Coronary artery (tissue), 2 donors: ENCODE data around the gene MMP23B.

Experiments used
- DNase-seq: peaks from one replicate; pipeline ENCODE4 v3.0.0-alpha.2; 2017; ENCODE audit warnings: low spot score
- H3K27ac ChIP-seq, 2 donors: fragments of 200-600 bp; sonication (generic); one replicate each; pipeline ENCODE4 v1.5.1; 2016 to 2019
- H3K4me3 ChIP-seq: fragments of 200-600 bp; sonication (generic); 2 replicates; pipeline ENCODE4 v1.5.1; 2016; ENCODE audit warnings: mild to moderate bottlenecking, moderate library complexity
- TF ChIP-seq, protein P1 (sequence below): fragments of 200-600 bp; sonication (generic); IDR thresholded peaks from one replicate; pipeline ENCODE4 v1.5.1; 2019; ENCODE audit warnings: antibody characterized with exemption

The MMP23B gene

DNA sequence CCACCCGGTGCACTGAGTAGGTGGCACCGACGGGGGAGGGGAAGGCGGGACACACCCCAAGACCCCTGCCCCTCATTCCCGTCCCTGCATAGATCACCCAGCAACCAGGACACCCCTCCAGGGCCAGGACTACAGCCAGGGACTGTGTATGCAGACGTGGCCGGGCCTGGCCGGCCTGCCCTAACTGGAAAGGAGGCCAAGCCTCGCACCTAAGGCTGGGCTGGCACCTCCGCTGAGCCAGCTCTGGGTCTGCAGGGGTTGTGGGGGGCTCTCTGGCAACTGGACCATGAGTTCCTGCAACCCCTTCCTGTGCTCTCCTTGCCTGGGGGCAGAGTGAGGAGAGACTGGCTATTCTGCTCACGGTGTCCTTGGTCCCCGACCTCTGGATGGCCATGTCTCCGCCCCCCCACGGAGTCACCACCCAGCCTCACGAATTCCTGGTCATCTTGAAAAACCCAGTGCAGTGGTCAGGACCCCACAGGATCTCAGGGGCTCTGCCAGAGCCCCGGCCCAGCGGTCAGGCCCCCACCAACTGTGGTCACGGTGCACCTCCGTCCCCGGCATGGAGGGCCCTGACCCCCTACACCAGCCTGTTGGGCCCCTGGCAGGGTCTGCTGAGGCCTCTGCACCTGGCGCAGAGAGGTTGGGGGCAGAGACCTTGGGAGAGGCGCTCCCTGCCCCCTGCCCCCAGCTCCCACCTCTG, 31.0 kb upstream of the MMP23B start:
- DNase-seq: no peak
- Histone ChIP-seq H3K27ac (no peak overlapping the region), H3K4me3 (peak overlapping the region; percentile 74)
- TF ChIP-seq, protein P1, sequence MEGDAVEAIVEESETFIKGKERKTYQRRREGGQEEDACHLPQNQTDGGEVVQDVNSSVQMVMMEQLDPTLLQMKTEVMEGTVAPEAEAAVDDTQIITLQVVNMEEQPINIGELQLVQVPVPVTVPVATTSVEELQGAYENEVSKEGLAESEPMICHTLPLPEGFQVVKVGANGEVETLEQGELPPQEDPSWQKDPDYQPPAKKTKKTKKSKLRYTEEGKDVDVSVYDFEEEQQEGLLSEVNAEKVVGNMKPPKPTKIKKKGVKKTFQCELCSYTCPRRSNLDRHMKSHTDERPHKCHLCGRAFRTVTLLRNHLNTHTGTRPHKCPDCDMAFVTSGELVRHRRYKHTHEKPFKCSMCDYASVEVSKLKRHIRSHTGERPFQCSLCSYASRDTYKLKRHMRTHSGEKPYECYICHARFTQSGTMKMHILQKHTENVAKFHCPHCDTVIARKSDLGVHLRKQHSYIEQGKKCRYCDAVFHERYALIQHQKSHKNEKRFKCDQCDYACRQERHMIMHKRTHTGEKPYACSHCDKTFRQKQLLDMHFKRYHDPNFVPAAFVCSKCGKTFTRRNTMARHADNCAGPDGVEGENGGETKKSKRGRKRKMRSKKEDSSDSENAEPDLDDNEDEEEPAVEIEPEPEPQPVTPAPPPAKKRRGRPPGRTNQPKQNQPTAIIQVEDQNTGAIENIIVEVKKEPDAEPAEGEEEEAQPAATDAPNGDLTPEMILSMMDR: no peak

GRCh38 chr1:1601564-1602303, 30.2 kb upstream of the MMP23B start:
- H3K4me3 ChIP-seq: no peak overlapping the region
- TF ChIP-seq, protein P1: no peak
- H3K27ac ChIP-seq: no peak overlapping the region
- no peak for DNase-seq

GRCh38 chr1:1602304-1602967, 29.5 kb upstream of the MMP23B start:
- TF ChIP-seq, protein P1: no peak
- H3K27ac ChIP-seq: no peak overlapping the region
- H3K4me3 ChIP-seq: no peak overlapping the region
- no peak for DNase-seq

DNA sequence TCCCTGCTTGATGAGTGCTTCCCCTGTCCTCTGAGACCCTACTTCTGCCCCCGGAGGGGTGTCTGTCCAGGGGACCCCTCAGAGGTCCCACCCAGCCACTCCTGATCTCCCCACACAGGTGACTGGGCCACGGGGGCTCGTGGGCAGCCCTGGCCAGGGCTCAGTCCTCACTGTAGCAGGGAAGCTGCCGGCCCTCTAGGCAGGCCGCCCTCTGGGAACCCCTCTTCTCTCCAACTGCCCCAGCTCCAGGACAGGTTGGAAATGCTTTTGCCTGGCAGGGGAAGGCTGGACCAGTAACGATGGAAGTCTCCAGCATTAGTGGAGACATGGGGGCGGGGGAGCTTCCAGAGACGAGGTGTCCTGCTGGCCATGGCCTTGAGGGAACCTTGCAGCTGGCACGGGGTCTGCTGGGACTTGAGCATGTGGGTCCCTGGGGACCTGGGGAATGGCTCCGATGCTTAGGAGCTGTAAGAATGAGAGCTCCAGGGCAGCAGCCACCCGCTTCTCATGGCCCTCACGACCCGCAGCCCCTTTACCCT, 28.9 kb upstream of the MMP23B start:
- DNase-seq: no peak
- TF ChIP-seq, protein P1: no peak
- H3K4me3 ChIP-seq: no peak overlapping the region
- no peak overlapping the region for H3K27ac ChIP-seq

- TF ChIP-seq, protein P1: no peak
- no peak for DNase-seq
- Histone ChIP-seq H3K27ac (no peak overlapping the region), H3K4me3 (no peak overlapping the region)
Observed at GRCh38 chr1:1603671-1604373, 28.2 kb upstream of the MMP23B start.

DNA sequence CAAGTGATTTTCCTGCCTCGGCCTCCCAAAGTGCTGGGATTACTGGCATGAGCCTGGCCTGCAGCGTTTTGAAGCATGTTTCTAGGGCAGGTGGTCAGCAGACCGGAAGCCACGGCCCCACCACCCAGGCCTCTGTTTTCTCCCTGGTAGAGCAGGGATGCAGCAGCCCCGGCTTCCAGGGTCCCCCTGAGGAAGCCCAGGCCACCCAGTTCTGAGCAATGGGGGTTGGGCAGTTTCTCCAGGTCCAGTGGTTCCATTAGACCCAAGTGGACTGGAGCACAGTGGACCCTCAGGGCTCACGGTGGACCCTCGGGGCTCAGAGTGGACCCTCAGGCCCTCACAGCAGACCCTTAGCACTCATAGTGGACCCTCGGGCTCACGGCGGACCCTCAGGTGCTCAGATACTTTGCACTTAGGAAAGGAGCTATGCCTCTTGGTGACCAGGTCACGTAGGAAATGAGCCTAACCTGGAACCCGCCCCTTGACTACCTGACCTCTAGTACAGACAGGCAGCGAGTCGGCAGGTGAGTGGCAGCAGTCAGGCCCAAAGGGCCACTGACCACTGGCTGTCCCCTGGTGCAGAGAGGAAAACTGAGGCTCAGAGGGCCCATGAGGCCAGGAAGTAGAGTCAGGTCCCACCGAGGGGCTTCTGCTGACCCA, 27.5 kb upstream of the MMP23B start:
- DNase-seq: no peak
- TF ChIP-seq, protein P1: no peak
- no peak overlapping the region for H3K27ac ChIP-seq
- no peak overlapping the region for H3K4me3 ChIP-seq
